MM.1S (cell line): ENCODE data around the gene ABCA2.

Experiments used
- EZH2 ChIP-seq: fragments of 300-600 bp; sonication (generic); optimal IDR thresholded peaks from 2 replicates; pipeline ENCODE3; 2017; ENCODE audit warnings: low read depth, mild to moderate bottlenecking, antibody characterized with exemption, low read length, mixed read lengths
- TF ChIP-seq, protein P1 (sequence below): fragments of 300-600 bp; sonication (generic); IDR thresholded peaks from 2 replicates; pipeline ENCODE4 v1.5.1; 2016; ENCODE audit warnings: antibody characterized with exemption, low read length, mixed read lengths

DNA sequence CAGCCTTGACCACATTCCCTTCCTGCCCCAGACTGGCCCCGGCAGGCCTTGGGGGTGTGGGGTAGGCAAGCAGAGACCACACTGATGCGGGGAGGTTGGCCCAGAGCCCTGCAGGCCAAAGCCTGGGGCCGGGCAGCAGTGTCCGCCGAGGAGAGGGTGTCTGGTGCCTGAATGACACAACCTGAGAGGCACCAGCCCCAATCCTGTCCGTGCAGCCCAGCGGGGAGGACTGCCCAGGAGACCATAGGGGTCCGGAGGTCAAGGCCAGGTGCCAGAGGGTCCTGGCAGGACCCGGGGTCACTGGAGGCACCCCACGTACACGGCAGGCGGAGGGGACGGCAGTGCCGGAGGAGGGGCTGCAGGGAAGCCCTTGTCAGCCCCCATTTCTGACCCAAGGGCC is 56.3 kb downstream of the ABCA2 start:
- TF ChIP-seq EZH2: no peak
- TF ChIP-seq, protein P1, sequence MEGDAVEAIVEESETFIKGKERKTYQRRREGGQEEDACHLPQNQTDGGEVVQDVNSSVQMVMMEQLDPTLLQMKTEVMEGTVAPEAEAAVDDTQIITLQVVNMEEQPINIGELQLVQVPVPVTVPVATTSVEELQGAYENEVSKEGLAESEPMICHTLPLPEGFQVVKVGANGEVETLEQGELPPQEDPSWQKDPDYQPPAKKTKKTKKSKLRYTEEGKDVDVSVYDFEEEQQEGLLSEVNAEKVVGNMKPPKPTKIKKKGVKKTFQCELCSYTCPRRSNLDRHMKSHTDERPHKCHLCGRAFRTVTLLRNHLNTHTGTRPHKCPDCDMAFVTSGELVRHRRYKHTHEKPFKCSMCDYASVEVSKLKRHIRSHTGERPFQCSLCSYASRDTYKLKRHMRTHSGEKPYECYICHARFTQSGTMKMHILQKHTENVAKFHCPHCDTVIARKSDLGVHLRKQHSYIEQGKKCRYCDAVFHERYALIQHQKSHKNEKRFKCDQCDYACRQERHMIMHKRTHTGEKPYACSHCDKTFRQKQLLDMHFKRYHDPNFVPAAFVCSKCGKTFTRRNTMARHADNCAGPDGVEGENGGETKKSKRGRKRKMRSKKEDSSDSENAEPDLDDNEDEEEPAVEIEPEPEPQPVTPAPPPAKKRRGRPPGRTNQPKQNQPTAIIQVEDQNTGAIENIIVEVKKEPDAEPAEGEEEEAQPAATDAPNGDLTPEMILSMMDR: no peak
